Tibial nerve (tissue), 4 donors: ENCODE measurements around the gene MAPKAP1. TPM values are rescaled to one million over a fixed set of nuclear protein-coding genes. Genes with fewer than 3 reads are reported as not detected.

ENCODE experiments used
- DNase-seq, 2 donors: peaks; one replicate each; pipeline ENCODE4 v3.0.0-alpha.2; 2019; ENCODE audit warnings: low spot score in 2 of 2
- H3K27ac ChIP-seq, 4 donors: fragments of 200-600 bp; sonication (generic) in 3 of 4; one replicate each; pipeline ENCODE4 v1.5.1; 2017 to 2019; ENCODE audit warnings: mild to moderate bottlenecking in 1 of 4
- H3K27me3 ChIP-seq, 2 donors: fragments of 200-600 bp; sonication (generic) in 1 of 2; one replicate each; pipeline versions ENCODE4 v1.5.1 to v1.6.0; 2017 to 2019
- H3K36me3 ChIP-seq, 3 donors: fragments of 200-600 bp; sonication (generic); one replicate each; pipeline ENCODE4 v1.5.1; 2018 to 2019
- H3K4me1 ChIP-seq, 4 donors: fragments of 200-600 bp; sonication (generic) in 3 of 4; one replicate each; pipeline ENCODE4 v1.5.1; 2017 to 2019
- H3K4me3 ChIP-seq, 4 donors: fragments of 200-600 bp; sonication (generic) in 3 of 4; one replicate each; pipeline ENCODE4 v1.5.1; 2017 to 2019; ENCODE audit warnings: mild to moderate bottlenecking in 1 of 4, moderate library complexity in 1 of 4
- H3K9me3 ChIP-seq, 4 donors: fragments of 200-600 bp; sonication (generic) in 3 of 4; one replicate each; pipeline ENCODE4 v1.5.1; 2017 to 2019
- CTCF ChIP-seq, 5 experiments: fragments of 200-600 bp in 3 of 5; fragments of 450-650 bp in 2 of 5; sonication (generic) in 3 of 5; IDR thresholded peaks; one replicate each; pipeline ENCODE4 v1.5.1; 2016 to 2019; ENCODE audit warnings: antibody characterized with exemption in 5 of 5, mild to moderate bottlenecking in 3 of 5, moderate library complexity in 2 of 5
- EP300 ChIP-seq, 2 donors: sonication (generic); formaldehyde crosslinking; IDR thresholded peaks; one replicate each; pipeline ENCODE4 v1.6.1; 2017; ENCODE audit warnings: antibody characterized with exemption in 2 of 2, mild to moderate bottlenecking in 1 of 2
- POLR2A ChIP-seq, 2 donors: fragments of 450-650 bp; IDR thresholded peaks; one replicate each; pipeline ENCODE4 v1.6.1; 2017; ENCODE audit warnings: antibody characterized with exemption in 2 of 2, mild to moderate bottlenecking in 2 of 2, moderate library complexity in 2 of 2
- WGBS, 2 donors: methylation state at CpG; one replicate each; pipeline ENCODE4 v1.1.5; 2018; 5-methylcytosine and 5-hydroxymethylcytosine counted together
- total RNA-seq, 4 donors: library from RNA; depleted of rRNA; stranded (reverse); fragments of >200 nt; gene quantifications; one replicate each; pipeline ENCODE4 v1.1.0, GENCODE V29; 2016

MAPKAP1 gene
- total RNA-seq, 4 donors from 2014 or later = 61.4 to 111 (median 92.7) TPM

DNA sequence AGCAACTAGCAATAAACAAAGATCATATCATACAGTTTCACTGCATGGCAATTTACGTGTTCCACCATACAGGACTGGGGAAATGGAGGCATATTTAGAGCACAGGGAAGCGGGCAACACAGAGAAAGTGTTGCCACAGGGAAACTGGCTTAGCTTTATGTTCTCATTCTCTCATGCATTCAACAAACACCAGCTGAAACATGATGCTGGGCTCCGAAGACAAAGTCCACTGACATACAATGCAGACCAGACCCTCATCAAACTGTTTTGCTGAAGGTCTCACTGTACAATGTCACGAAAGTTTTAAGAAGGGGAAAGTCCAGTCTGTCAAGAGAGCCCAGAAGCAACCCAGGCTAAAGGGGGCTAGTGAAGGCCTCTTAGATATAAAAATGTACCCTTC, 115.1 kb downstream of the MAPKAP1 start:
- H3K36me3 ChIP-seq = no peaks in the 10 kb centered on the region
- H3K4me3 ChIP-seq = no peak overlapping the region
- no peak overlapping the region for H3K27ac ChIP-seq
- no peak for TF ChIP-seq EP300 (IDR thresholded peaks at IDR 0.05)
- no peak for TF ChIP-seq POLR2A (IDR thresholded peaks at IDR 0.05)
- no peak for TF ChIP-seq CTCF (IDR thresholded peaks at IDR 0.05)
- peaks cover 0 to 6% (median 0%) of the 10 kb centered on the region in 4 donors for H3K4me1 ChIP-seq
- no peak for DNase-seq
- H3K9me3 ChIP-seq = no peaks in the 10 kb centered on the region
- 93% methylated on average over 4 of the region's 4 CpGs for WGBS, 2 donors
- H3K27me3 ChIP-seq = no peaks in the 10 kb centered on the region

- Histone ChIP-seq H3K27me3 (no peaks in the 10 kb centered on the region), H3K27ac (no peak overlapping the region), H3K4me3 (no peak overlapping the region), H3K36me3 (no peaks in the 10 kb centered on the region), H3K9me3 (no peaks in the 10 kb centered on the region), H3K4me1 (peaks cover 0 to 6% (median 0%) of the 10 kb centered on the region in 4 donors)
- 91% methylated on average over 3 of the region's 3 CpGs for WGBS, 2 donors
- no peak for DNase-seq
- no peak for TF ChIP-seq POLR2A (IDR thresholded peaks at IDR 0.05)
- TF ChIP-seq CTCF (IDR thresholded peaks at IDR 0.05) = no peak
- no peak for TF ChIP-seq EP300 (IDR thresholded peaks at IDR 0.05)
These were observed 115.8 kb downstream of the MAPKAP1 start for GRCh38 chr9:125591245-125591644.

- H3K9me3 ChIP-seq = no peaks in the 10 kb centered on the region
- no peak overlapping the region for H3K4me3 ChIP-seq
- no peak overlapping the region for H3K27ac ChIP-seq
- WGBS, 2 donors = 58 to 62% methylated on average over 4 of the region's 4 CpGs
- TF ChIP-seq EP300 (IDR thresholded peaks at IDR 0.05) = no peak
- no peak for TF ChIP-seq CTCF (IDR thresholded peaks at IDR 0.05)
- no peak for TF ChIP-seq POLR2A (IDR thresholded peaks at IDR 0.05)
- no peaks in the 10 kb centered on the region for H3K27me3 ChIP-seq
- H3K4me1 ChIP-seq = peaks cover 0 to 6% (median 0%) of the 10 kb centered on the region in 4 donors
- H3K36me3 ChIP-seq = peaks cover 0 to 16% (median 0%) of the 10 kb centered on the region in 3 donors
- DNase-seq = no peak
These were observed 117.7 kb downstream of the MAPKAP1 start for GRCh38 chr9:125589287-125589686.

DNA sequence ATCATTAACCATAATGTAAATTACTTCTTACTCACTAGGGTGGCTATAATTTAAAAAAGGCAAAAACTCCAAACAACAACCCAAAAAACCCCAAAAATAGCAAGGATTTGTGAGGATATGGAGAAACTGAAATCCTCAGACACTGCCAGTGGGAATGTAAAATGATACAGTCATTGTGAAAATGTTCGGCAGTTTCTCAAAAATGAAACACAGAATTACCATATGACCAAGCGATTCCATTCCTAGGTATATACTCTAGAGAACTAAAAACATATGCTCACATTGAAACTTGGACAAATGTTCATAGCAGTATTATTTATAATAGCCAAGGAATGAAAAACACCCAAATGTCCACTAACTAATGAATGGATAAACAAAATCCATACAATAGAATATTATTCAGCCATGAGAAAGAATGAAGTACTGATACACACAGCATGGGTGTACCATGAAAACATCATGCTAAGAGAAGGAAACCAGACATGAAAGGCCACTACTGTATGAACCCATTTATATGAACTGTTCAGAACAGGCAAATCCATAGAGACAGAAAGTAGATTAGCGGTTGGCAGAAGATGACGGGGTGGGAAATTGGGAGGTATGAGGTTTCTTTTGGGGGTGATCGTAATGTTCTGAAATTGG, 119.1 kb downstream of the MAPKAP1 start:
- Histone ChIP-seq H3K4me1 (peaks cover 0 to 6% (median 0%) of the 10 kb centered on the region in 4 donors), H3K4me3 (no peak overlapping the region), H3K9me3 (no peaks in the 10 kb centered on the region), H3K27ac (no peak overlapping the region), H3K27me3 (no peaks in the 10 kb centered on the region), H3K36me3 (peaks cover 0 to 27% (median 0%) of the 10 kb centered on the region in 3 donors)
- TF ChIP-seq POLR2A (IDR thresholded peaks at IDR 0.05) (no peak), EP300 (IDR thresholded peaks at IDR 0.05) (no peak)
- WGBS, 2 donors = 93% methylated on average over 5 of the region's 5 CpGs
- no peak for DNase-seq

GRCh38 chr9:125586172-125586511, 120.9 kb downstream of the MAPKAP1 start:
- Histone ChIP-seq H3K27me3 (no peaks in the 10 kb centered on the region), H3K27ac (no peak overlapping the region), H3K36me3 (peaks cover 0 to 36% (median 0%) of the 10 kb centered on the region in 3 donors), H3K4me3 (no peak overlapping the region), H3K4me1 (peaks cover 0 to 6% (median 0%) of the 10 kb centered on the region in 4 donors), H3K9me3 (no peaks in the 10 kb centered on the region)
- no peak for TF ChIP-seq POLR2A (IDR thresholded peaks at IDR 0.05)
- no peak for TF ChIP-seq CTCF (IDR thresholded peaks at IDR 0.05)
- TF ChIP-seq EP300 (IDR thresholded peaks at IDR 0.05) = no peak
- 65 to 66% methylated on average over 3 of the region's 3 CpGs for WGBS, 2 donors
- DNase-seq = no peak
